Lower lobe of right lung (tissue), 2 donors: ENCODE data around the gene NCKAP5. TPM values are rescaled to one million over a fixed set of nuclear protein-coding genes. Genes with fewer than 3 reads are reported as not detected.

ENCODE experiments used
- ATAC-seq, 2 donors: fragments of 200-7000 bp; cut with Tn5 transposase; one replicate each; pipeline ENCODE4 v1.9.1; 2020 to 2022; ENCODE audit warnings: mild to moderate bottlenecking in 2 of 2, moderate library complexity in 2 of 2
- DNase-seq: peaks from one replicate; pipeline ENCODE4 v3.0.0-alpha.2; 2020
- H3K27ac ChIP-seq: fragments of 200-600 bp; one replicate; pipeline ENCODE4 v1.8.0; 2022
- H3K27me3 ChIP-seq: fragments of 200-600 bp; one replicate; pipeline ENCODE4 v1.8.0; 2022; ENCODE audit warnings: low read depth
- H3K36me3 ChIP-seq: fragments of 200-600 bp; one replicate; pipeline ENCODE4 v1.8.0; 2022; ENCODE audit warnings: mild to moderate bottlenecking
- H3K4me1 ChIP-seq: fragments of 200-600 bp; one replicate; pipeline ENCODE4 v1.8.0; 2022
- H3K4me3 ChIP-seq: fragments of 200-600 bp; one replicate; pipeline ENCODE4 v1.8.0; 2022; ENCODE audit warnings: mild to moderate bottlenecking
- H3K9me3 ChIP-seq: fragments of 200-600 bp; one replicate; pipeline ENCODE4 v1.8.0; 2022
- CTCF ChIP-seq: fragments of 200-600 bp; IDR thresholded peaks from one replicate; pipeline ENCODE4 v1.8.0; 2022; ENCODE audit warnings: antibody characterized with exemption, mild to moderate bottlenecking
- intact Hi-C: fragments of 100-400 bp; cut with DNase I; formaldehyde crosslinking; loops from one replicate; pipeline ENCODE4 v1.11.0; 2022
- total RNA-seq: library from RNA; stranded (reverse); fragmentation: NEBNext Ultra II Directional; extraction: Animal tissue kit (Norgen Biotek cat#: 25700); gene quantifications from one replicate; pipeline ENCODE4 v1.2.1, GENCODE V29; 2021
- donor health status: DM: no; HTN: yes; CAD: no; lungs with severe emphysema.

NCKAP5 gene
- total RNA-seq, 1 donor from 2014 or later: 34.6 TPM

- DNase-seq (no peak), ATAC-seq (no peak)
- intact Hi-C loops: no loop called here
- H3K27me3 ChIP-seq: no peaks in the 10 kb centered on the region
- no peak for TF ChIP-seq CTCF
- H3K4me1 ChIP-seq: no peaks in the 10 kb centered on the region
- no peaks in the 10 kb centered on the region for H3K36me3 ChIP-seq
- no peak overlapping the region for H3K4me3 ChIP-seq
- no peaks in the 10 kb centered on the region for H3K9me3 ChIP-seq
- H3K27ac ChIP-seq: no peak overlapping the region
These were observed 405.2 kb downstream of the NCKAP5 start for GRCh38 chr2:133163111-133163510.

GRCh38 chr2:133158442-133158841 is 409.8 kb downstream of the NCKAP5 start:
- no peak overlapping the region for H3K27ac ChIP-seq
- H3K4me1 ChIP-seq: no peaks in the 10 kb centered on the region
- no peak for DNase-seq
- H3K9me3 ChIP-seq: no peaks in the 10 kb centered on the region
- intact Hi-C loops: no loop called here
- H3K36me3 ChIP-seq: no peaks in the 10 kb centered on the region
- no peak for ATAC-seq
- TF ChIP-seq CTCF: no peak
- no peaks in the 10 kb centered on the region for H3K27me3 ChIP-seq
- H3K4me3 ChIP-seq: no peak overlapping the region

- no peak for DNase-seq
- intact Hi-C loops: no loop called here
- no peak overlapping the region for H3K27ac ChIP-seq
- no peak for ATAC-seq
- no peaks in the 10 kb centered on the region for H3K36me3 ChIP-seq
- no peaks in the 10 kb centered on the region for H3K27me3 ChIP-seq
- H3K4me3 ChIP-seq: no peak overlapping the region
- no peak for TF ChIP-seq CTCF
- H3K4me1 ChIP-seq: no peaks in the 10 kb centered on the region
- H3K9me3 ChIP-seq: no peaks in the 10 kb centered on the region
These were observed 410.2 kb downstream of the NCKAP5 start for GRCh38 chr2:133158024-133158423.

- no peak overlapping the region for H3K4me3 ChIP-seq
- no peak overlapping the region for H3K27ac ChIP-seq
- H3K9me3 ChIP-seq: no peaks in the 10 kb centered on the region
- no peaks in the 10 kb centered on the region for H3K36me3 ChIP-seq
- no peak for TF ChIP-seq CTCF
- ATAC-seq (no peak), DNase-seq (no peak)
- no peaks in the 10 kb centered on the region for H3K27me3 ChIP-seq
- H3K4me1 ChIP-seq: no peaks in the 10 kb centered on the region
- intact Hi-C loops: no loop called here
These were observed 411.1 kb downstream of the NCKAP5 start for GRCh38 chr2:133157141-133157540.

GRCh38 chr2:133152801-133153200 is 415.5 kb downstream of the NCKAP5 start:
- Histone ChIP-seq H3K27me3 (no peaks in the 10 kb centered on the region), H3K36me3 (no peaks in the 10 kb centered on the region), H3K4me3 (no peak overlapping the region), H3K27ac (no peak overlapping the region), H3K9me3 (no peaks in the 10 kb centered on the region), H3K4me1 (no peaks in the 10 kb centered on the region)
- no peak for DNase-seq
- no peak for ATAC-seq
- intact Hi-C loops: no loop called here
- TF ChIP-seq CTCF: no peak

- no peaks in the 10 kb centered on the region for H3K4me1 ChIP-seq
- DNase-seq (no peak), ATAC-seq (no peak)
- H3K27me3 ChIP-seq: no peaks in the 10 kb centered on the region
- H3K4me3 ChIP-seq: no peak overlapping the region
- no peak for TF ChIP-seq CTCF
- H3K9me3 ChIP-seq: no peaks in the 10 kb centered on the region
- no peaks in the 10 kb centered on the region for H3K36me3 ChIP-seq
- intact Hi-C loops: no loop called here
- H3K27ac ChIP-seq: no peak overlapping the region
These were observed 420.1 kb downstream of the NCKAP5 start for GRCh38 chr2:133148187-133148586.
